Heart left ventricle (tissue), 13 donors: ENCODE data around the gene ZC3H18.

Experiments
- CTCF ChIP-seq, 12 donors: fragments of 200-600 bp; sonication (generic) in 4 of 12; IDR thresholded peaks; one replicate each; pipeline versions ENCODE4 v1.5.0 to v1.8.0; 2018 to 2022; ENCODE audit warnings: antibody characterized with exemption in 12 of 12, mild to moderate bottlenecking in 5 of 12
- POLR2A ChIP-seq, 2 donors: fragments of 450-650 bp; IDR thresholded peaks; one replicate each; pipeline ENCODE4 v1.6.1; 2017; ENCODE audit warnings: antibody characterized with exemption in 2 of 2, mild to moderate bottlenecking in 2 of 2, moderate library complexity in 2 of 2
- donor health status: ischemic (EF 13 %, LVEDD 7.1; RV severe dilation, severe dysfunction).
- donor health status: DM: no; HTN: yes; CAD: no.
- donor health status: DM: no; HTN: no; CAD: no.
- donor health status: ischemic (EF 25% LVEDD 6.9; RV normal size, moderate dysfunction).
- donor health status: ischemic (EF 25% LVEDD 5.7; RV mildly dilated, moderate dysfunction).
- donor health status: ischemic (EF 35%, LVEDD 5.7; RV mildly dilated, moderate dysfunction).
- donor health status: nonischemic (EF 11% LVEDD 7.7; RV severe dilation, severe dysfunction).
- donor health status: DM: yes; HTN: yes; CAD: no.
- donor health status: PGD.
- donor health status: ischemic (EF 29% LVEDD 5.4; RV normal size, mild dysfunction).
- donor health status: nonischemic (EF 23%, LVEDD 6.1; RV moderate dilation, normal function).

- TF ChIP-seq CTCF (IDR thresholded peaks at IDR 0.05), result no peak
- no peak for TF ChIP-seq POLR2A (IDR thresholded peaks at IDR 0.05)
Observed at GRCh38 chr16:88582912-88583575, 12.8 kb downstream of the ZC3H18 start.
